ENCODE results near the gene PAPSS1. TPM values are rescaled to one million over a fixed set of nuclear protein-coding genes. Genes with fewer than 3 reads are reported as not detected.
"Not testable (repeated sequence)": the region's sequence is repeated elsewhere in the genome, so short reads cannot be mapped to it uniquely, and the experiment has no call there.

PAPSS1 gene
- total RNA-seq, 1 experiment from 2014 or later = 83.6 TPM

DNA sequence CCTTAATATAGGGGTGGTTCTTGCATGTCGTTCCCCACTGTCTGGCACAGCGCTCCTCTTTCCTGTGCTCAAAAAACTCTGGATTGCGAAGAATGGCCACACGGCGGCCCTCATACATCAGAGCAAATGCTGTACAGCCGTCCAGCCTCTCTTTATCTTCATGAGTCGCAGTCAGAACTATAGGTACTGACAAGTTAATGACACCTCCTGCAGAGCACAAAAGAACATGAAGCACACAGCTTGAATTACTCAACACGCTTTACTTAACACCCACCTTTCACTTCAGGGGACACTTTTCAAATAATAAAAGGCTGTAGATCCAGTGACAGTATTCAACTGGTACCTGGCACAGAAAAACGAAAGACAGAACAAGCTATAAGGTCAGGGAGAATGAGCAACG, 65.3 kb downstream of the PAPSS1 start:
- H4K91ac ChIP-seq (ENCODE audit: insufficient read length, low read depth, low read length) = no peak overlapping the region
- H3K9me3 Mint-ChIP-seq = no peaks in the 10 kb centered on the region
- no peak overlapping the region for H3K4me3 Mint-ChIP-seq
- no peak overlapping the region for H3K4ac ChIP-seq (ENCODE audit: low read depth, low read length)
- no peak for DNase-seq
- no peak overlapping the region for H3K27ac ChIP-seq (ENCODE audit: insufficient read length, low read depth, low read length)
- no peak overlapping the region for H2AFZ ChIP-seq (ENCODE audit: low read length)
- no peak overlapping the region for H2BK20ac ChIP-seq (ENCODE audit: low read depth, low read length, poor library complexity, severe bottlenecking)
- H3K9me3 ChIP-seq (ENCODE audit: control insufficient read depth, low read depth, low read length) = no peaks in the 10 kb centered on the region
- H4K8ac ChIP-seq (replicated peaks; ENCODE audit: insufficient read length, low read depth, low read length) = no peak overlapping the region
- no peak overlapping the region for H3K9ac ChIP-seq (ENCODE audit: extremely low read depth, insufficient read length, low read length)
- no peak overlapping the region for H3K56ac ChIP-seq (ENCODE audit: insufficient read length, low read depth, low read length)
- H2BK5ac ChIP-seq (ENCODE audit: insufficient read length, low read length) = no peak overlapping the region
- H3K4me1 ChIP-seq (ENCODE audit: insufficient read depth, low read length) = peaks cover 6% of the 10 kb centered on the region
- H3K27me3 Mint-ChIP-seq (ENCODE audit: low read depth) = no peaks in the 10 kb centered on the region
- no peak overlapping the region for H2BK15ac ChIP-seq (ENCODE audit: low read depth, low read length)
- H4K5ac ChIP-seq (ENCODE audit: insufficient read length, low read depth, low read length) = no peak overlapping the region
- WGBS (ENCODE audit: extremely low coverage, insufficient read length, low lambda C conversion rate) = no CpG with 5 or more reads among the region's 10 CpGs
- peaks cover 25 to 30% of the 10 kb centered on the region in 2 experiments for H3K4me1 Mint-ChIP-seq
- no peak overlapping the region for H2AK5ac ChIP-seq (ENCODE audit: insufficient read length, low read length)
- H3T11ph ChIP-seq (ENCODE audit: low read length) = no peak overlapping the region
- peaks cover 16 to 36% (median 35%) of the 10 kb centered on the region in 3 experiments; a peak in 6 of 7 replicates for H3K36me3 Mint-ChIP-seq (ENCODE audit: insufficient read depth in 1 of 3, low read depth in 3 of 3)
- H3K23ac ChIP-seq (ENCODE audit: insufficient read length, low read depth, low read length) = no peak overlapping the region
- H3K23me2 ChIP-seq (ENCODE audit: insufficient read length, low read depth, low read length, poor library complexity, severe bottlenecking) = no peaks in the 10 kb centered on the region
- H3K4me2 ChIP-seq (ENCODE audit: insufficient read depth, insufficient read length, low read length) = no peak overlapping the region
- no peaks in the 10 kb centered on the region for H4K20me1 ChIP-seq (ENCODE audit: control insufficient read depth, insufficient read depth, insufficient read length)
- H3K18ac ChIP-seq (ENCODE audit: insufficient read length, low read depth, low read length) = no peak overlapping the region
- no peak overlapping the region for H2BK12ac ChIP-seq (ENCODE audit: insufficient read length, low read depth, low read length)
- no peak overlapping the region for H2BK120ac ChIP-seq (ENCODE audit: low read depth, low read length, poor library complexity, severe bottlenecking)
- TF ChIP-seq, protein P1, sequence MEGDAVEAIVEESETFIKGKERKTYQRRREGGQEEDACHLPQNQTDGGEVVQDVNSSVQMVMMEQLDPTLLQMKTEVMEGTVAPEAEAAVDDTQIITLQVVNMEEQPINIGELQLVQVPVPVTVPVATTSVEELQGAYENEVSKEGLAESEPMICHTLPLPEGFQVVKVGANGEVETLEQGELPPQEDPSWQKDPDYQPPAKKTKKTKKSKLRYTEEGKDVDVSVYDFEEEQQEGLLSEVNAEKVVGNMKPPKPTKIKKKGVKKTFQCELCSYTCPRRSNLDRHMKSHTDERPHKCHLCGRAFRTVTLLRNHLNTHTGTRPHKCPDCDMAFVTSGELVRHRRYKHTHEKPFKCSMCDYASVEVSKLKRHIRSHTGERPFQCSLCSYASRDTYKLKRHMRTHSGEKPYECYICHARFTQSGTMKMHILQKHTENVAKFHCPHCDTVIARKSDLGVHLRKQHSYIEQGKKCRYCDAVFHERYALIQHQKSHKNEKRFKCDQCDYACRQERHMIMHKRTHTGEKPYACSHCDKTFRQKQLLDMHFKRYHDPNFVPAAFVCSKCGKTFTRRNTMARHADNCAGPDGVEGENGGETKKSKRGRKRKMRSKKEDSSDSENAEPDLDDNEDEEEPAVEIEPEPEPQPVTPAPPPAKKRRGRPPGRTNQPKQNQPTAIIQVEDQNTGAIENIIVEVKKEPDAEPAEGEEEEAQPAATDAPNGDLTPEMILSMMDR (conservative IDR thresholded peaks at IDR 0.05) = peak; percentile 26; the same call in 2 of the 3 replicates
- no peaks in the 10 kb centered on the region for H3K79me2 ChIP-seq (ENCODE audit: insufficient read depth, low read length)
- H3K79me1 ChIP-seq (ENCODE audit: insufficient read depth, low read depth, low read length, poor library complexity, severe bottlenecking) = no peaks in the 10 kb centered on the region
- no peak overlapping the region for H3K14ac ChIP-seq (ENCODE audit: insufficient read depth, low read length)
- H3K27ac Mint-ChIP-seq = no peak overlapping the region; a peak in 2 of 7 replicates
- H3K27me3 ChIP-seq (ENCODE audit: insufficient read depth, low read length) = no peaks in the 10 kb centered on the region

GRCh38 chr4:107651408-107651807, 68.6 kb downstream of the PAPSS1 start:
- not testable (repeated sequence) for H3K18ac ChIP-seq (ENCODE audit: insufficient read length, low read depth, low read length); H4K20me1 ChIP-seq (ENCODE audit: control insufficient read depth, insufficient read depth, insufficient read length); H3K79me1 ChIP-seq (ENCODE audit: insufficient read depth, low read depth, low read length, poor library complexity, severe bottlenecking); H3K4ac ChIP-seq (ENCODE audit: low read depth, low read length); H3K27ac Mint-ChIP-seq; H2AK5ac ChIP-seq (ENCODE audit: insufficient read length, low read length); H2AFZ ChIP-seq (ENCODE audit: low read length); H2BK15ac ChIP-seq (ENCODE audit: low read depth, low read length); H2BK120ac ChIP-seq (ENCODE audit: low read depth, low read length, poor library complexity, severe bottlenecking); H4K91ac ChIP-seq (ENCODE audit: insufficient read length, low read depth, low read length); H2BK12ac ChIP-seq (ENCODE audit: insufficient read length, low read depth, low read length); H3K23me2 ChIP-seq (ENCODE audit: insufficient read length, low read depth, low read length, poor library complexity, severe bottlenecking); H3K27me3 ChIP-seq (ENCODE audit: insufficient read depth, low read length); H3K9me3 ChIP-seq (ENCODE audit: control insufficient read depth, low read depth, low read length); H3K27ac ChIP-seq (ENCODE audit: insufficient read length, low read depth, low read length); DNase-seq; H4K5ac ChIP-seq (ENCODE audit: insufficient read length, low read depth, low read length); H3K4me2 ChIP-seq (ENCODE audit: insufficient read depth, insufficient read length, low read length); H2BK5ac ChIP-seq (ENCODE audit: insufficient read length, low read length); H3K23ac ChIP-seq (ENCODE audit: insufficient read length, low read depth, low read length); H3K27me3 Mint-ChIP-seq (ENCODE audit: low read depth); H2BK20ac ChIP-seq (ENCODE audit: low read depth, low read length, poor library complexity, severe bottlenecking); H3K4me3 Mint-ChIP-seq; H3K79me2 ChIP-seq (ENCODE audit: insufficient read depth, low read length); H3K9me3 Mint-ChIP-seq; H3K14ac ChIP-seq (ENCODE audit: insufficient read depth, low read length); H3K9ac ChIP-seq (ENCODE audit: extremely low read depth, insufficient read length, low read length); H4K8ac ChIP-seq (replicated peaks; ENCODE audit: insufficient read length, low read depth, low read length); H3K56ac ChIP-seq (ENCODE audit: insufficient read length, low read depth, low read length); H3T11ph ChIP-seq (ENCODE audit: low read length)
- peaks cover 15% of the 10 kb centered on the region for H3K4me1 ChIP-seq (ENCODE audit: insufficient read depth, low read length)
- WGBS (ENCODE audit: extremely low coverage, insufficient read length, low lambda C conversion rate) = no CpG with 5 or more reads among the region's 3 CpGs
- Mint-ChIP-seq H3K4me1 (peaks cover 48 to 53% of the 10 kb centered on the region in 2 experiments), H3K36me3 (ENCODE audit: insufficient read depth in 1 of 3, low read depth in 3 of 3) (peaks cover 25 to 40% (median 40%) of the 10 kb centered on the region in 3 experiments; a peak in 6 of 7 replicates)

Data from H9 (cell line).